Measurements from ENCODE around the gene FAM110C. TPM values are rescaled to one million over a fixed set of nuclear protein-coding genes. Genes with fewer than 3 reads are reported as not detected.
"Not testable (repeated sequence)": the region's sequence is repeated elsewhere in the genome, so short reads cannot be mapped to it uniquely, and the experiment has no call there.

FAM110C gene
- total and polyA plus RNA-seq, 8 donors: 2.8 to 7.9 (median 5.3) TPM

DNA sequence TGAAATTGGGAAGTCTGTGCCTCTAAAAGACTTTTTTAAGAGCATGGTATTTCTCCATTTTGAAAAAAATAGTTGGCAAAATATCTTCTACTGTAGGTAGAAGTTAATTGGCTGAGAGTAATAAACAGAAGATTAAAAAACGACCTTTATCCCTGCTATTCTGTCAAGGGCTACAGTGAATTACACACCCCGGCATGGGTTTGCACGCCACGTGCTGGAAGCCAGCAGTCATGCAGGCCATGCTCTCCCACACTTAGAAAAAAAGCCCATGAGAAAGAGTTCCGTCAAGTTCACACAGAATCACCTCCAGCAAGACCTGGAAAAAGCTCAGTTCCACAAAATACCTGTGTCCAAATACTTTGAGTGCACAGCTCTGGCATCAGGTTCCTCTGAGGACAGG, 26.8 kb downstream of the FAM110C start:
- no peak for ATAC-seq
- no peak for TF ChIP-seq CTCF (IDR thresholded peaks at IDR 0.05)
- intact Hi-C loops (cut with DNase I): no loop called here
- Histone ChIP-seq H3K9me3 (peaks cover 0 to 2% of the 10 kb centered on the region in 2 donors), H3K36me3 (no peaks in the 10 kb centered on the region), H3K27me3 (no peaks in the 10 kb centered on the region), H3K4me3 (no peak overlapping the region), H3K4me1 (peaks cover 0 to 5% of the 10 kb centered on the region in 2 donors), H3K27ac (no peak overlapping the region)
- no peak for DNase-seq

- H3K9me3 ChIP-seq: peaks cover 0 to 2% of the 10 kb centered on the region in 2 donors
- H3K4me1 ChIP-seq: peaks cover 0 to 5% of the 10 kb centered on the region in 2 donors
- ATAC-seq (peak; percentile 59), DNase-seq (no peak)
- TF ChIP-seq CTCF (IDR thresholded peaks at IDR 0.05): peak; percentile 8 to 21
- no peaks in the 10 kb centered on the region for H3K27me3 ChIP-seq
- H3K27ac ChIP-seq: no peak overlapping the region
- H3K36me3 ChIP-seq: no peaks in the 10 kb centered on the region
- intact Hi-C loops (cut with DNase I): no loop called here
- H3K4me3 ChIP-seq: no peak overlapping the region
Observed at GRCh38 chr2:18402-19271, 27.7 kb downstream of the FAM110C start.

DNA sequence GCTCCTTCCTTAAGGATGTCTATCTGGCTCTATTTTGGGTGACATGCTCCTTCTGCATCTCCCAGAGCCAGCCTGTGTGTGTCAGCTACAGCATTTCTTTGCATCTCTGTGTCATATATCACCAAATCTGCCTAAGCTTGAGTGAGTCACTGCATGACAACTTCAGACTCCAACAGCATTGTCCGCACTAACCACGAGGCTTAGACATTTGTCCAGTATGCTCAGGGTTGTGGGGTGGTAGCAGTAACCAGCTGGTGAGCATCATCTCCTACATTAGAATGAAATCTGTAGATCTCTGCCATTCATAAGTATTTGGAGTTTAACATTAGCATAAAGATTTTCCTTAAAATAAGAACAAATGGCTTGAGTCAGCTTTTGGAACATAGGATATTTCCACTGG, 30.4 kb downstream of the FAM110C start:
- H3K27me3 ChIP-seq; intact Hi-C loops (cut with DNase I); H3K36me3 ChIP-seq; H3K9me3 ChIP-seq; H3K4me1 ChIP-seq; H3K27ac ChIP-seq; ATAC-seq; H3K4me3 ChIP-seq; DNase-seq: not testable (repeated sequence)

DNA sequence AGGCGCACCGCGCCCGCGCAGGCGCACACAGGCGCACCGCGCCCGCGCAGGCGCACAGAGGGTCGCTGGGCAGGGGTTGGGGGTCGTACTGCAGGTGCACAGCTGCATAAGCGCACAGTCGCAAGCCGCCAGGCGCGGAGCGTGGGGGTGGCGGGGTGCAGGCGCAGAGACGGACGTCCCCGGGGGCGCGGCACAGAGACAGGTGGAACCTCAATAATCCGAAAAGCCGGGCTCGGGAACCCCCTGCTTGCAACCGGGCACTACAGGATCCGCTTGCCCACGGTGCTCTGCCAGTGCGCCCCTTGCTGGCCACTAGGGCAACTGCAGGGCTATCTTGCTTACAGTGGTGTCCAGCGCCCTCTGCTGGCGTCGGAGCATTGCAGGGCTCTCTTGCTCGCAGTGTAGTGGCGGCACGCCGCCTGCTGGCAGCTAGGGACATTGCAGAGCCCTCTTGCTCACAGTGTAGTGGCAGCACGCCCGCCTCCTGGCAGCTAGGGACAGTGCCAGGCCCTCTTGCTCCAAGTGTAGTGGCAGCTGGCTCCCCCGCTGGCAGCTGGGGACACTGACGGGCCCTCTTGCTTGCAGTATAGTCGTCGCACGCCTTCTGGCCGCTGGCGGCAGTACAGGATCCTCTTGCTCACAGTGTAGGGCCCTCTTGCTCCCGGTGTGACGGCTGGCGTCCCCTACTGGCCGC, 34.9 kb downstream of the FAM110C start:
- ATAC-seq (peak; percentile 83), DNase-seq (peak in 1 of 4 donors; percentile 84)
- H3K9me3 ChIP-seq: peaks cover 0 to 6% of the 10 kb centered on the region in 2 donors
- H3K4me1 ChIP-seq: no peaks in the 10 kb centered on the region
- intact Hi-C loops (cut with DNase I): no loop called here
- no peak overlapping the region for H3K4me3 ChIP-seq
- H3K27ac ChIP-seq: no peak overlapping the region
- TF ChIP-seq CTCF (IDR thresholded peaks at IDR 0.05): peak in 1 of 2 donors; percentile 51
- no peaks in the 10 kb centered on the region for H3K27me3 ChIP-seq
- H3K36me3 ChIP-seq: no peaks in the 10 kb centered on the region

DNA sequence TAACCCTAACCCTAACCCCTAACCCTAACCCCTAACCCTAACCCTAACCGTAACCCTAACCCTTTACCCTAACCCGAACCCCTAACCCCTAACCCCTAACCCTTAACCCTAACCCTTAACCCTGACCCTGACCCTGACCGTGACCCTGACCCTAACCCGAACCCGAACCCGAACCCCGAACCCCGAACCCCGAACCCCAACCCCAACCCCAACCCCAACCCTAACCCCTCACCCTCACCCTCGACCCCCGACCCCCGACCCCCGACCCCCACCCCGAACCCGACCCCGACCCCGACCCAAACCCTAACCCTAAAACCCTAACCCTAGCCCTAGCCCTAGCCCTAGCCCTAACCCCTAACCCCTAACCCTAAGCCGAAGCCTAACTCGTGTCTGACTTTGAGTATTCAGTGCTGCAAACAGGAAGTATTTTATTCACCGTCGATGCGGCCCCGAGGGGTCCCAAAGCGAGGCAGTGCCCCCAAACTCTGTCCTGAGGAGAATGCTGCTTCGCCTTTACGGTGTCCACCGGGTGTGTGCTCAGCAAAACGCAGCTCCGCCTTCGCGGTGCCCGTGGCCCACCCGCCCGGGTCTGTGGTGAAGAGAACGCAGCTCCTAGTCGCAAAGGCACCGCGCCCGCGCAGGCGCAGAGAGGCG, 36.0 kb downstream of the FAM110C start:
- no peaks in the 10 kb centered on the region for H3K27me3 ChIP-seq
- no peak for TF ChIP-seq CTCF (IDR thresholded peaks at IDR 0.05)
- H3K9me3 ChIP-seq: peaks cover 0 to 6% of the 10 kb centered on the region in 2 donors
- no peak overlapping the region for H3K4me3 ChIP-seq
- H3K4me1 ChIP-seq: no peaks in the 10 kb centered on the region
- H3K27ac ChIP-seq: no peak overlapping the region
- intact Hi-C loops (cut with DNase I): no loop called here
- no peaks in the 10 kb centered on the region for H3K36me3 ChIP-seq
- DNase-seq (peak in 1 of 4 donors; percentile 72), ATAC-seq (peak; percentile 56)

Other genes starting within 250 kb of the FAM110C start
- 10 to 100 TPM; 49.1 to 96.1 TPM for gene SH3YL1, start 217.5 kb upstream of the FAM110C start, total RNA-seq
- 100 to 1,000 TPM; 104 to 157 (median 117) TPM for gene SH3YL1, start 217.5 kb upstream of the FAM110C start, polyA plus RNA-seq (ENCODE audit: insufficient read length in 6 of 6)
- 10 to 100 TPM; 76.5 to 80.6 TPM for gene ACP1, start 218.4 kb upstream of the FAM110C start, total RNA-seq
- gene ACP1, start 218.4 kb upstream of the FAM110C start, polyA plus RNA-seq (ENCODE audit: insufficient read length in 6 of 6): 100 to 1,000 TPM; 136 to 162 (median 148) TPM
- gene ALKAL2, start 241.6 kb upstream of the FAM110C start, total RNA-seq: 1 to 10 TPM; 3.1 to 8.9 TPM
- 10 to 100 TPM in 2 of 6 donors, 1 to 10 TPM in 4; 6.9 to 20.5 (median 9.2) TPM for gene ALKAL2, start 241.6 kb upstream of the FAM110C start, polyA plus RNA-seq (ENCODE audit: insufficient read length in 6 of 6)